Subcutaneous abdominal adipose tissue (tissue), 5 donors: Measurements from ENCODE around the gene GPR78.

Experiments used
- H3K27ac ChIP-seq: one replicate; pipeline ENCODE4 v1.7.0; 2013; ENCODE audit warnings: low read depth, mild to moderate bottlenecking, inconsistent platforms, low read length, moderate library complexity
- H3K27me3 ChIP-seq, 5 donors: one replicate each; pipeline ENCODE4 v1.7.0; 2013; ENCODE audit warnings: low read length in 5 of 5, inconsistent platforms in 1 of 5; ENCODE audit not compliant: control insufficient read depth in 5 of 5, insufficient read depth in 4 of 5
- H3K36me3 ChIP-seq, 5 donors: one replicate each; pipeline ENCODE4 v1.7.0; 2013; ENCODE audit warnings: low read length in 5 of 5; ENCODE audit not compliant: control insufficient read depth in 5 of 5, insufficient read depth in 5 of 5
- H3K4me1 ChIP-seq, 5 donors: one replicate each; pipeline ENCODE4 v1.7.0; 2013; ENCODE audit warnings: low read length in 5 of 5, mild to moderate bottlenecking in 3 of 5, moderate library complexity in 1 of 5; ENCODE audit not compliant: control insufficient read depth in 5 of 5, insufficient read depth in 5 of 5
- H3K4me3 ChIP-seq, 5 donors: one replicate each; pipeline ENCODE4 v1.7.0; 2013; ENCODE audit warnings: low read length in 5 of 5, low read depth in 1 of 5
- H3K9ac ChIP-seq, 5 donors: one replicate each; pipeline ENCODE4 v1.7.0; 2013; ENCODE audit warnings: low read length in 5 of 5, mild to moderate bottlenecking in 4 of 5, moderate library complexity in 3 of 5
- H3K9me3 ChIP-seq, 5 donors: one replicate each; pipeline ENCODE4 v1.7.0; 2013; ENCODE audit warnings: low read length in 5 of 5; ENCODE audit not compliant: control insufficient read depth in 5 of 5
- donor health status: healthy.
- donor health status: healthy.
- donor health status: healthy.
- donor health status: healthy.
- donor health status: healthy.

The GPR78 gene

GRCh38 chr4:8546766-8547107 is 33.5 kb upstream of the GPR78 start:
- H3K9ac ChIP-seq = no peak overlapping the region
- H3K27me3 ChIP-seq = peaks cover 0 to 10% (median 0%) of the 10 kb centered on the region in 5 donors
- no peak overlapping the region for H3K27ac ChIP-seq
- no peak overlapping the region for H3K4me3 ChIP-seq
- H3K4me1 ChIP-seq = no peaks in the 10 kb centered on the region
- peaks cover 0 to 4% (median 0%) of the 10 kb centered on the region in 5 donors for H3K9me3 ChIP-seq
- H3K36me3 ChIP-seq = no peaks in the 10 kb centered on the region

- Histone ChIP-seq H3K4me1 (no peaks in the 10 kb centered on the region), H3K36me3 (no peaks in the 10 kb centered on the region), H3K9ac (no peak overlapping the region), H3K27ac (no peak overlapping the region), H3K4me3 (no peak overlapping the region), H3K27me3 (peaks cover 0 to 10% (median 0%) of the 10 kb centered on the region in 5 donors), H3K9me3 (peaks cover 0 to 5% (median 0%) of the 10 kb centered on the region in 5 donors)
Measured at GRCh38 chr4:8547108-8547911, 32.9 kb upstream of the GPR78 start.

- Histone ChIP-seq H3K27me3 (peaks cover 0 to 8% (median 0%) of the 10 kb centered on the region in 5 donors), H3K4me3 (no peak overlapping the region), H3K9me3 (peaks cover 0 to 5% (median 0%) of the 10 kb centered on the region in 5 donors), H3K9ac (no peak overlapping the region), H3K4me1 (no peaks in the 10 kb centered on the region), H3K27ac (no peak overlapping the region), H3K36me3 (no peaks in the 10 kb centered on the region)
Measured at GRCh38 chr4:8547912-8548730, 32.1 kb upstream of the GPR78 start.

- Histone ChIP-seq H3K27me3 (peaks cover 0 to 9% (median 0%) of the 10 kb centered on the region in 5 donors), H3K9ac (no peak overlapping the region), H3K4me3 (no peak overlapping the region), H3K27ac (no peak overlapping the region), H3K4me1 (no peaks in the 10 kb centered on the region), H3K36me3 (no peaks in the 10 kb centered on the region), H3K9me3 (peaks cover 0 to 5% (median 0%) of the 10 kb centered on the region in 5 donors)
Measured at GRCh38 chr4:8548731-8549351, 31.4 kb upstream of the GPR78 start.

GRCh38 chr4:8549352-8549931 is 30.8 kb upstream of the GPR78 start:
- H3K36me3 ChIP-seq = no peaks in the 10 kb centered on the region
- H3K9ac ChIP-seq = no peak overlapping the region
- H3K27ac ChIP-seq = no peak overlapping the region
- H3K4me3 ChIP-seq = no peak overlapping the region
- peaks cover 0 to 5% (median 0%) of the 10 kb centered on the region in 5 donors for H3K9me3 ChIP-seq
- H3K27me3 ChIP-seq = peaks cover 0 to 9% (median 0%) of the 10 kb centered on the region in 5 donors
- H3K4me1 ChIP-seq = no peaks in the 10 kb centered on the region

GRCh38 chr4:8550691-8551090 is 29.5 kb upstream of the GPR78 start:
- Histone ChIP-seq H3K9me3 (peaks cover 0 to 5% (median 0%) of the 10 kb centered on the region in 5 donors), H3K27ac (no peak overlapping the region), H3K4me3 (no peak overlapping the region), H3K9ac (no peak overlapping the region), H3K27me3 (peaks cover 0 to 6% (median 0%) of the 10 kb centered on the region in 5 donors), H3K36me3 (no peaks in the 10 kb centered on the region), H3K4me1 (no peaks in the 10 kb centered on the region)

GRCh38 chr4:8552024-8552423 is 28.2 kb upstream of the GPR78 start:
- Histone ChIP-seq H3K9me3 (peaks cover 0 to 5% (median 0%) of the 10 kb centered on the region in 5 donors), H3K27ac (no peak overlapping the region), H3K9ac (no peak overlapping the region), H3K4me3 (no peak overlapping the region), H3K4me1 (no peaks in the 10 kb centered on the region), H3K27me3 (peaks cover 0 to 6% (median 0%) of the 10 kb centered on the region in 5 donors), H3K36me3 (no peaks in the 10 kb centered on the region)

GRCh38 chr4:8552581-8553205 is 27.5 kb upstream of the GPR78 start:
- H3K36me3 ChIP-seq = no peaks in the 10 kb centered on the region

GRCh38 chr4:8553216-8553615 is 27.0 kb upstream of the GPR78 start:
- H3K4me3 ChIP-seq = no peak overlapping the region

More at GRCh38 chr4:8552581-8553205, 27.5 kb upstream of the GPR78 start:
- H3K27ac ChIP-seq = no peak overlapping the region
- no peaks in the 10 kb centered on the region for H3K4me1 ChIP-seq
- peaks cover 0 to 5% (median 0%) of the 10 kb centered on the region in 5 donors for H3K9me3 ChIP-seq
- peaks cover 0 to 6% (median 0%) of the 10 kb centered on the region in 5 donors for H3K27me3 ChIP-seq
- no peak overlapping the region for H3K9ac ChIP-seq
- H3K4me3 ChIP-seq = no peak overlapping the region

More at GRCh38 chr4:8553216-8553615, 27.0 kb upstream of the GPR78 start:
- H3K9me3 ChIP-seq = peaks cover 0 to 5% (median 0%) of the 10 kb centered on the region in 5 donors
- H3K27me3 ChIP-seq = peaks cover 0 to 6% (median 0%) of the 10 kb centered on the region in 5 donors
- H3K36me3 ChIP-seq = no peaks in the 10 kb centered on the region
- H3K27ac ChIP-seq = no peak overlapping the region
- no peaks in the 10 kb centered on the region for H3K4me1 ChIP-seq
- no peak overlapping the region for H3K9ac ChIP-seq
